ENCODE data around the gene PIH1D1. TPM values are rescaled to one million over a fixed set of nuclear protein-coding genes. Genes with fewer than 3 reads are reported as not detected.

PIH1D1 gene
- total and polyA plus RNA-seq, 2 experiments from 2014 or later, result 103 to 164 TPM

GRCh38 chr19:49421878-49422202, 29.8 kb downstream of the PIH1D1 start:
- peaks cover 3% of the 10 kb centered on the region for H3K9me3 Mint-ChIP-seq
- 0 out of 2 replicates have a peak overlapping the region, but pooled peaks have one; percentile 31 for H3K4me3 ChIP-seq
- no peaks in the 10 kb centered on the region for H3K9me2 ChIP-seq (ENCODE audit: insufficient read depth)
- H2AFZ ChIP-seq, result no peak overlapping the region
- no peak for ATAC-seq
- peaks cover 4% of the 10 kb centered on the region; the same call in 1 of the 2 replicates for H4K20me1 ChIP-seq (replicated peaks; ENCODE audit: insufficient read depth)
- peaks cover 63% of the 10 kb centered on the region for H3K4me1 Mint-ChIP-seq
- no peak overlapping the region for H3K27ac Mint-ChIP-seq
- no peak overlapping the region for H3K27ac ChIP-seq (ENCODE audit: low read depth)
- TF ChIP-seq, protein P1, sequence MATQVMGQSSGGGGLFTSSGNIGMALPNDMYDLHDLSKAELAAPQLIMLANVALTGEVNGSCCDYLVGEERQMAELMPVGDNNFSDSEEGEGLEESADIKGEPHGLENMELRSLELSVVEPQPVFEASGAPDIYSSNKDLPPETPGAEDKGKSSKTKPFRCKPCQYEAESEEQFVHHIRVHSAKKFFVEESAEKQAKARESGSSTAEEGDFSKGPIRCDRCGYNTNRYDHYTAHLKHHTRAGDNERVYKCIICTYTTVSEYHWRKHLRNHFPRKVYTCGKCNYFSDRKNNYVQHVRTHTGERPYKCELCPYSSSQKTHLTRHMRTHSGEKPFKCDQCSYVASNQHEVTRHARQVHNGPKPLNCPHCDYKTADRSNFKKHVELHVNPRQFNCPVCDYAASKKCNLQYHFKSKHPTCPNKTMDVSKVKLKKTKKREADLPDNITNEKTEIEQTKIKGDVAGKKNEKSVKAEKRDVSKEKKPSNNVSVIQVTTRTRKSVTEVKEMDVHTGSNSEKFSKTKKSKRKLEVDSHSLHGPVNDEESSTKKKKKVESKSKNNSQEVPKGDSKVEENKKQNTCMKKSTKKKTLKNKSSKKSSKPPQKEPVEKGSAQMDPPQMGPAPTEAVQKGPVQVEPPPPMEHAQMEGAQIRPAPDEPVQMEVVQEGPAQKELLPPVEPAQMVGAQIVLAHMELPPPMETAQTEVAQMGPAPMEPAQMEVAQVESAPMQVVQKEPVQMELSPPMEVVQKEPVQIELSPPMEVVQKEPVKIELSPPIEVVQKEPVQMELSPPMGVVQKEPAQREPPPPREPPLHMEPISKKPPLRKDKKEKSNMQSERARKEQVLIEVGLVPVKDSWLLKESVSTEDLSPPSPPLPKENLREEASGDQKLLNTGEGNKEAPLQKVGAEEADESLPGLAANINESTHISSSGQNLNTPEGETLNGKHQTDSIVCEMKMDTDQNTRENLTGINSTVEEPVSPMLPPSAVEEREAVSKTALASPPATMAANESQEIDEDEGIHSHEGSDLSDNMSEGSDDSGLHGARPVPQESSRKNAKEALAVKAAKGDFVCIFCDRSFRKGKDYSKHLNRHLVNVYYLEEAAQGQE (IDR thresholded peaks at IDR 0.05; ENCODE audit: unreplicated experiment), result no peak
- TF ChIP-seq NANOG (IDR thresholded peaks at IDR 0.05; ENCODE audit: borderline replicate concordance) (no peak), CREB1 (CRISPR knock-in tag; IDR thresholded peaks at IDR 0.05; ENCODE audit: low read depth) (no peak), POLR2AphosphoS5 (IDR thresholded peaks at IDR 0.05; ENCODE audit: low read depth) (no peak), ZNF462 (CRISPR knock-in tag; IDR thresholded peaks at IDR 0.05) (no peak), EZH2phosphoT487 (IDR thresholded peaks at IDR 0.05; ENCODE audit: unreplicated experiment) (no peak), JUNB (IDR thresholded peaks at IDR 0.05; ENCODE audit: unreplicated experiment) (no peak)
- TF ChIP-seq, protein P2, sequence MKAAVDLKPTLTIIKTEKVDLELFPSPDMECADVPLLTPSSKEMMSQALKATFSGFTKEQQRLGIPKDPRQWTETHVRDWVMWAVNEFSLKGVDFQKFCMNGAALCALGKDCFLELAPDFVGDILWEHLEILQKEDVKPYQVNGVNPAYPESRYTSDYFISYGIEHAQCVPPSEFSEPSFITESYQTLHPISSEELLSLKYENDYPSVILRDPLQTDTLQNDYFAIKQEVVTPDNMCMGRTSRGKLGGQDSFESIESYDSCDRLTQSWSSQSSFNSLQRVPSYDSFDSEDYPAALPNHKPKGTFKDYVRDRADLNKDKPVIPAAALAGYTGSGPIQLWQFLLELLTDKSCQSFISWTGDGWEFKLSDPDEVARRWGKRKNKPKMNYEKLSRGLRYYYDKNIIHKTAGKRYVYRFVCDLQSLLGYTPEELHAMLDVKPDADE (IDR thresholded peaks at IDR 0.05), result no peak
- H3K4me2 ChIP-seq, result peak overlapping the region; percentile 34
- peaks cover 37% of the 10 kb centered on the region for H3K4me1 ChIP-seq (ENCODE audit: insufficient read depth)
- peaks cover 26% of the 10 kb centered on the region for H3F3A ChIP-seq (replicated peaks; ENCODE audit: low read depth)
- no peak for DNase-seq (ENCODE audit: low spot score)
- peaks cover 66% of the 10 kb centered on the region for H3K27me3 Mint-ChIP-seq (ENCODE audit: insufficient read depth, low read depth, poor library complexity)
- H3K79me2 ChIP-seq (replicated peaks; ENCODE audit: insufficient read depth), result no peaks in the 10 kb centered on the region
- peaks cover 54% of the 10 kb centered on the region for H3K27me3 ChIP-seq (ENCODE audit: insufficient read depth)
- H3K4me3 Mint-ChIP-seq, result peak overlapping the region; percentile 24; the same call in 1 of the 3 replicates
- H3K36me3 ChIP-seq (ENCODE audit: insufficient read depth), result no peaks in the 10 kb centered on the region
- no peaks in the 10 kb centered on the region; the same call in 2 of the 3 replicates for H3K36me3 Mint-ChIP-seq (ENCODE audit: low read depth)

All from GM23338 (cell line).